Measurements from ENCODE around the gene TBCB.

DNA sequence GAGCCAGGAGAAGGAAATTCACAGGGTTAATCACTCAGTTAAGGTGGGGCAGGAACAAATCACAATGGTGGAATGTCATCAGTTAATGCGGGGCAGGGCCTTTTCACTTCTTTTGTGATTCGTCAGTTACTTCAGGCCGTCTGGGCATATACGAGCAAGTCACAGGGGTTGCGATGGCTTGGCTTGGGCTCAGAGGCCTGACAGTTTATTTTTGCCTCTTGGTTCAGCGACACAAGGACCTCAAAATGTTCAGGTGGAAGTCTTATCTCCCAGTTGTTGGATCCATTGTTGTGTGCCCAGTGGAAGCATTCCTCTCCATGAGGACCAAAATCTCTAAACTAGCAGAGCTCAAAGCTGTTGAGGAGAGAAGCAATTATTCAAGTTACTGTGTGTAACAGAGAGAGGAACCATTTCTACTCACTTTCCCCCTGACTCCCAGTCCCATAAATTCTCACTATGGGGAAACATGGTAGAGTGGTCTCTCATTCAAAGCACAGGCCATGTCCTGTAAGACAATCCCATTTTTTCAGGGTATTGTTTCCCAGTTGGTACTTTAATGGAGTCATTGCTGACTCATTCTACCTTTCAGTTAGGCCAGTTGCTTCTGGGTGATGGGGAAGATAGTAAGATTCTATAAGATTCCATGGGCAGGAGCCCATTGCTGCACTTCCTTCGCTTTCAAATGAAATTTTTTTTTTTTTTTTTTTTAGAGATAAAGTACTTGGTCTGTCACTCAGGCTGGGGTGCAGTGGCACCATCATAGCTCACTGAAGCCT lies 45.7 kb downstream of the TBCB start:
- TF ChIP-seq CREB1 (IDR thresholded peaks at IDR 0.05; ENCODE audit: low read depth) (no peak), ZBTB7A (IDR thresholded peaks at IDR 0.05; ENCODE audit: low read depth) (no peak), CEBPB (IDR thresholded peaks at IDR 0.05) (no peak), TEAD4 (IDR thresholded peaks at IDR 0.05) (no peak), EGR1 (IDR thresholded peaks at IDR 0.05) (no peak)
- TF ChIP-seq, protein P1, sequence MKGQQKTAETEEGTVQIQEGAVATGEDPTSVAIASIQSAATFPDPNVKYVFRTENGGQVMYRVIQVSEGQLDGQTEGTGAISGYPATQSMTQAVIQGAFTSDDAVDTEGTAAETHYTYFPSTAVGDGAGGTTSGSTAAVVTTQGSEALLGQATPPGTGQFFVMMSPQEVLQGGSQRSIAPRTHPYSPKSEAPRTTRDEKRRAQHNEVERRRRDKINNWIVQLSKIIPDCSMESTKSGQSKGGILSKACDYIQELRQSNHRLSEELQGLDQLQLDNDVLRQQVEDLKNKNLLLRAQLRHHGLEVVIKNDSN (IDR thresholded peaks at IDR 0.05): no peak
- TF ChIP-seq, protein P2, sequence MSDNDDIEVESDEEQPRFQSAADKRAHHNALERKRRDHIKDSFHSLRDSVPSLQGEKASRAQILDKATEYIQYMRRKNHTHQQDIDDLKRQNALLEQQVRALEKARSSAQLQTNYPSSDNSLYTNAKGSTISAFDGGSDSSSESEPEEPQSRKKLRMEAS (IDR thresholded peaks at IDR 0.05): no peak
- TF ChIP-seq, protein P3, sequence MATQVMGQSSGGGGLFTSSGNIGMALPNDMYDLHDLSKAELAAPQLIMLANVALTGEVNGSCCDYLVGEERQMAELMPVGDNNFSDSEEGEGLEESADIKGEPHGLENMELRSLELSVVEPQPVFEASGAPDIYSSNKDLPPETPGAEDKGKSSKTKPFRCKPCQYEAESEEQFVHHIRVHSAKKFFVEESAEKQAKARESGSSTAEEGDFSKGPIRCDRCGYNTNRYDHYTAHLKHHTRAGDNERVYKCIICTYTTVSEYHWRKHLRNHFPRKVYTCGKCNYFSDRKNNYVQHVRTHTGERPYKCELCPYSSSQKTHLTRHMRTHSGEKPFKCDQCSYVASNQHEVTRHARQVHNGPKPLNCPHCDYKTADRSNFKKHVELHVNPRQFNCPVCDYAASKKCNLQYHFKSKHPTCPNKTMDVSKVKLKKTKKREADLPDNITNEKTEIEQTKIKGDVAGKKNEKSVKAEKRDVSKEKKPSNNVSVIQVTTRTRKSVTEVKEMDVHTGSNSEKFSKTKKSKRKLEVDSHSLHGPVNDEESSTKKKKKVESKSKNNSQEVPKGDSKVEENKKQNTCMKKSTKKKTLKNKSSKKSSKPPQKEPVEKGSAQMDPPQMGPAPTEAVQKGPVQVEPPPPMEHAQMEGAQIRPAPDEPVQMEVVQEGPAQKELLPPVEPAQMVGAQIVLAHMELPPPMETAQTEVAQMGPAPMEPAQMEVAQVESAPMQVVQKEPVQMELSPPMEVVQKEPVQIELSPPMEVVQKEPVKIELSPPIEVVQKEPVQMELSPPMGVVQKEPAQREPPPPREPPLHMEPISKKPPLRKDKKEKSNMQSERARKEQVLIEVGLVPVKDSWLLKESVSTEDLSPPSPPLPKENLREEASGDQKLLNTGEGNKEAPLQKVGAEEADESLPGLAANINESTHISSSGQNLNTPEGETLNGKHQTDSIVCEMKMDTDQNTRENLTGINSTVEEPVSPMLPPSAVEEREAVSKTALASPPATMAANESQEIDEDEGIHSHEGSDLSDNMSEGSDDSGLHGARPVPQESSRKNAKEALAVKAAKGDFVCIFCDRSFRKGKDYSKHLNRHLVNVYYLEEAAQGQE (IDR thresholded peaks at IDR 0.05; ENCODE audit: low read depth): no peak

Measured in Ishikawa (cell line).